ENCODE measurements around the gene FKBP4.

Gene FKBP4

GRCh38 chr12:2812290-2813213 is 17.8 kb downstream of the FKBP4 start, which contains the start of gene ITFG2:
ITFG2 (plus strand) TSS chr12:2812668; CDS start chr12:2812761, 93 bp downstream.
- TF ChIP-seq CTCF (IDR thresholded peaks at IDR 0.05): no peak
- Histone ChIP-seq H3K4me3 (peak within 1 kb of the TSS; percentile 98), H3K27ac (peak within 1 kb of the TSS; percentile 85 to 99)

GRCh38 chr12:2813214-2814185 is 18.7 kb downstream of the FKBP4 start:
- Histone ChIP-seq H3K4me3 (peak overlapping the region; percentile 98), H3K27ac (peak overlapping the region; percentile 85 to 99)
- DNase-seq (ENCODE audit: low spot score): no peak
- TF ChIP-seq CTCF (IDR thresholded peaks at IDR 0.05): peak; percentile 26

More at GRCh38 chr12:2812290-2813213, 17.8 kb downstream of the FKBP4 start, which contains the start of gene ITFG2:
- peak; percentile 98 for DNase-seq (ENCODE audit: low spot score)

GRCh38 chr12:2819810-2820209 is 25.0 kb downstream of the FKBP4 start:
- no peak overlapping the region for H3K4me3 ChIP-seq
- TF ChIP-seq CTCF (IDR thresholded peaks at IDR 0.05): no peak

GRCh38 chr12:2820432-2820831 is 25.7 kb downstream of the FKBP4 start:
- H3K27ac ChIP-seq: no peak overlapping the region
- TF ChIP-seq CTCF (IDR thresholded peaks at IDR 0.05): no peak
- H3K4me3 ChIP-seq: no peak overlapping the region
- no peak for DNase-seq (ENCODE audit: low spot score)

More at GRCh38 chr12:2819810-2820209, 25.0 kb downstream of the FKBP4 start:
- H3K27ac ChIP-seq: no peak overlapping the region
- no peak for DNase-seq (ENCODE audit: low spot score)

GRCh38 chr12:2823483-2823882 is 28.7 kb downstream of the FKBP4 start:
- TF ChIP-seq CTCF (IDR thresholded peaks at IDR 0.05): no peak
- no peak overlapping the region for H3K27ac ChIP-seq
- H3K4me3 ChIP-seq: no peak overlapping the region
- no peak for DNase-seq (ENCODE audit: low spot score)

GRCh38 chr12:2824541-2824940 is 29.8 kb downstream of the FKBP4 start:
- no peak for DNase-seq (ENCODE audit: low spot score)
- no peak for TF ChIP-seq CTCF (IDR thresholded peaks at IDR 0.05)
- H3K27ac ChIP-seq: no peak overlapping the region
- no peak overlapping the region for H3K4me3 ChIP-seq
